K562 (cell line): Measurements from ENCODE around the gene EXOC4. TPM values are rescaled to one million over a fixed set of nuclear protein-coding genes. Genes with fewer than 3 reads are reported as not detected.

ENCODE experiments used
- CHD7 ChIP-seq: fragments of 200-600 bp; sonication (generic); IDR thresholded peaks from one replicate; pipeline ENCODE4 v1.6.1; 2012; ENCODE audit warnings: mild to moderate bottlenecking, low read depth, low read length, inconsistent platforms
- ZBTB8A ChIP-seq: fragments of 450-650 bp; IDR thresholded peaks from 2 replicates; pipeline ENCODE4 v1.6.1; 2018; ENCODE audit warnings: mild to moderate bottlenecking, moderate library complexity; ENCODE audit not compliant: partially characterized antibody
- ZSCAN32 ChIP-seq: fragments of 450-650 bp; formaldehyde crosslinking; IDR thresholded peaks from 2 replicates; pipeline ENCODE4 v1.4.0; 2020; ENCODE audit warnings: mild to moderate bottlenecking, moderate library complexity
- polyA plus RNA-seq, 8 experiments: library from polyadenylated mRNA; depleted of rRNA in 4 of 8; stranded (reverse) in 5 of 8; unstranded in 3 of 8; fragments of >200 nt; fragmentation: Nextera tagmentation in 2 of 8; fragmentation: Illumina TruSeq in 1 of 8; extraction: Ambion mirVana in 2 of 8; extraction: Trizol in 1 of 8; gene quantifications; 2 replicates each; pipeline versions ENCODE4 v1.2.1 to v1.2.3, GENCODE V29; 2011 to 2014; ENCODE audit warnings: inconsistent platforms in 1 of 8, missing spikeins in 1 of 8
- total RNA-seq, 7 experiments: library from RNA; depleted of rRNA in 6 of 7; stranded (reverse); fragments of >200 nt in 6 of 7; fragmentation: Illumina TruSeq in 2 of 7; extraction: Trizol in 2 of 7; gene quantifications; 2 replicates each; pipeline versions ENCODE4 v1.2.1 to v1.2.3, GENCODE V29; 2011 to 2021; ENCODE audit warnings: low replicate concordance in 1 of 7

Gene EXOC4
- total and polyA plus RNA-seq, 9 of the 15 experiments (the other 6 are each of a cell fraction or from before 2014, with no cell fraction given): 18.5 to 73.1 (median 46.6) TPM

DNA sequence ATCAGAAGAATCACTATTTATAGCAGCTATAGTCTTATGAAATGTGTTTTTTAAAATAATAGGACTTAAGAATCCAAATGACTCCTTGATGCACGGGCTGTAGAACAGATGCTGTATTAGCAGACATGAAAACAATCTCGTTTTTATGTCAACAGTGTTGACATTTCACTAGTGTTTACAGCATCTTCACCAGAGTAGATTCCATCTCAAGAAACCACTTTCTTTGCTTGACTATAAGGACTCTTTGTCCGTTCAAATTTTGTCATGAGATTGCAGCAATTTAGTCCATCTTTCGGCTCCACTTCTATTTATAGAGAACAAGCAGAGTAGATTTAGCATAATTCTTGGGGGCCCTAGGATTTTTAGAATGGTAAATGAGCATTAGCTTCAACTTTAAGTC, 295.1 kb downstream of the EXOC4 start (continued):
- TF ChIP-seq CHD7 (no peak), ZSCAN32 (no peak), ZBTB8A (no peak)
